Immature natural killer cell (primary cell): ENCODE results near the gene ITPK1. TPM values are rescaled to one million over a fixed set of nuclear protein-coding genes. Genes with fewer than 3 reads are reported as not detected.

Experiments used
- DNase-seq, 3 donors: peaks; one replicate each; pipeline ENCODE4 v3.0.0; 2022; ENCODE audit warnings: mixed read lengths in 1 of 3
- H3K27ac Mint-ChIP-seq, 6 donors: one replicate each; pipeline ENCODE4 v1.8.0; 2020; ENCODE audit warnings: mixed read lengths in 6 of 6, mild to moderate bottlenecking in 5 of 6, inconsistent platforms in 4 of 6, moderate library complexity in 3 of 6
- H3K27me3 Mint-ChIP-seq, 3 donors: one replicate each; pipeline ENCODE4 v1.8.0; 2020 to 2021; ENCODE audit warnings: low read depth in 3 of 3, mild to moderate bottlenecking in 3 of 3, mixed read lengths in 3 of 3, moderate library complexity in 3 of 3, inconsistent platforms in 1 of 3
- H3K36me3 Mint-ChIP-seq, 3 donors: one replicate each; pipeline ENCODE4 v1.8.0; 2020; ENCODE audit warnings: mixed read lengths in 3 of 3, inconsistent platforms in 2 of 3, mild to moderate bottlenecking in 2 of 3
- H3K4me1 Mint-ChIP-seq, 2 donors: one replicate each; pipeline ENCODE4 v1.8.0; 2020; ENCODE audit warnings: inconsistent platforms in 2 of 2, mild to moderate bottlenecking in 2 of 2, mixed read lengths in 2 of 2, moderate library complexity in 1 of 2
- H3K4me3 Mint-ChIP-seq, 5 donors: one replicate each; pipeline ENCODE4 v1.8.0; 2020; ENCODE audit warnings: mild to moderate bottlenecking in 5 of 5, mixed read lengths in 5 of 5, inconsistent platforms in 3 of 5, moderate library complexity in 3 of 5
- H3K9me3 Mint-ChIP-seq, 6 donors: one replicate each; pipeline ENCODE4 v1.8.0; 2020; ENCODE audit warnings: mild to moderate bottlenecking in 6 of 6, mixed read lengths in 6 of 6, inconsistent platforms in 4 of 6, moderate library complexity in 3 of 6
- polyA plus RNA-seq, 3 donors: library from polyadenylated mRNA; unstranded; fragments of 300-500 nt; fragmentation: Illumina TruSeq; gene quantifications; one replicate each; pipeline ENCODE4 v1.2.3, GENCODE V29; 2021

ITPK1 gene
- polyA plus RNA-seq, 3 donors from 2014 or later, result 19.5 to 53.0 (median 21.7) TPM

GRCh38 chr14:93011650-93012325, 103.9 kb downstream of the ITPK1 start:
- H3K4me3 Mint-ChIP-seq, result no peak overlapping the region
- H3K9me3 Mint-ChIP-seq, result no peaks in the 10 kb centered on the region
- peaks cover 0 to 3% (median 0%) of the 10 kb centered on the region in 3 donors for H3K36me3 Mint-ChIP-seq
- H3K4me1 Mint-ChIP-seq, result peaks cover 58 to 61% of the 10 kb centered on the region in 2 donors
- H3K27me3 Mint-ChIP-seq, result peaks cover 0 to 9% (median 0%) of the 10 kb centered on the region in 3 donors
- H3K27ac Mint-ChIP-seq, result peak overlapping the region in 3 of 6 donors; percentile 3 to 72 (median 49)
- no peak for DNase-seq

- Mint-ChIP-seq H3K4me1 (peaks cover 62 to 67% of the 10 kb centered on the region in 2 donors), H3K27me3 (peaks cover 0 to 9% (median 0%) of the 10 kb centered on the region in 3 donors), H3K9me3 (no peaks in the 10 kb centered on the region), H3K36me3 (peaks cover 0 to 3% (median 0%) of the 10 kb centered on the region in 3 donors), H3K4me3 (no peak overlapping the region), H3K27ac (no peak overlapping the region)
- DNase-seq, result no peak
Measured at GRCh38 chr14:93011141-93011529, 104.6 kb downstream of the ITPK1 start.

GRCh38 chr14:93010522-93011140, 105.1 kb downstream of the ITPK1 start:
- DNase-seq, result no peak
- Mint-ChIP-seq H3K36me3 (peaks cover 0 to 3% (median 0%) of the 10 kb centered on the region in 3 donors), H3K4me1 (peaks cover 66 to 72% of the 10 kb centered on the region in 2 donors), H3K27ac (no peak overlapping the region), H3K9me3 (no peaks in the 10 kb centered on the region), H3K4me3 (no peak overlapping the region), H3K27me3 (peaks cover 0 to 9% (median 0%) of the 10 kb centered on the region in 3 donors)

- Mint-ChIP-seq H3K9me3 (no peaks in the 10 kb centered on the region), H3K4me3 (no peak overlapping the region), H3K4me1 (peaks cover 68 to 78% of the 10 kb centered on the region in 2 donors), H3K27ac (peak overlapping the region in 2 of 6 donors; percentile 40 to 49), H3K27me3 (peaks cover 0 to 9% (median 0%) of the 10 kb centered on the region in 3 donors), H3K36me3 (peaks cover 0 to 3% (median 0%) of the 10 kb centered on the region in 3 donors)
- no peak for DNase-seq
Measured at GRCh38 chr14:93010130-93010499, 105.6 kb downstream of the ITPK1 start.

GRCh38 chr14:93009471-93010129, 106.1 kb downstream of the ITPK1 start:
- Mint-ChIP-seq H3K4me1 (peaks cover 68 to 79% of the 10 kb centered on the region in 2 donors), H3K4me3 (no peak overlapping the region), H3K36me3 (no peaks in the 10 kb centered on the region), H3K27me3 (peaks cover 0 to 7% (median 0%) of the 10 kb centered on the region in 3 donors), H3K9me3 (no peaks in the 10 kb centered on the region), H3K27ac (peak overlapping the region in 1 of 6 donors; percentile 55)
- DNase-seq, result no peak

- Mint-ChIP-seq H3K27ac (peak overlapping the region in 4 of 6 donors; percentile 19 to 85 (median 72)), H3K9me3 (no peaks in the 10 kb centered on the region), H3K4me1 (peaks cover 66 to 79% of the 10 kb centered on the region in 2 donors), H3K4me3 (peak overlapping the region in 4 of 5 donors; percentile 10 to 38 (median 22)), H3K27me3 (peaks cover 0 to 4% (median 1%) of the 10 kb centered on the region in 3 donors), H3K36me3 (no peaks in the 10 kb centered on the region)
- no peak for DNase-seq
Measured at GRCh38 chr14:93008381-93008780, 107.3 kb downstream of the ITPK1 start.

GRCh38 chr14:93007225-93007997, 108.3 kb downstream of the ITPK1 start:
- H3K27ac Mint-ChIP-seq, result peak overlapping the region; percentile 29 to 80 (median 58)

GRCh38 chr14:93006567-93007051, 109.1 kb downstream of the ITPK1 start:
- Mint-ChIP-seq H3K36me3 (no peaks in the 10 kb centered on the region), H3K27ac (peak overlapping the region; percentile 29 to 84 (median 66)), H3K4me3 (peak overlapping the region in 3 of 5 donors; percentile 14 to 57 (median 40)), H3K4me1 (peaks cover 63 to 75% of the 10 kb centered on the region in 2 donors), H3K9me3 (no peaks in the 10 kb centered on the region), H3K27me3 (peaks cover 0 to 1% (median 0%) of the 10 kb centered on the region in 3 donors)
- DNase-seq, result peak in 2 of 3 donors; percentile 14 to 15

More at GRCh38 chr14:93007225-93007997, 108.3 kb downstream of the ITPK1 start:
- no peaks in the 10 kb centered on the region for H3K9me3 Mint-ChIP-seq
- peaks cover 70 to 82% of the 10 kb centered on the region in 2 donors for H3K4me1 Mint-ChIP-seq
- H3K36me3 Mint-ChIP-seq, result no peaks in the 10 kb centered on the region
- peaks cover 0 to 4% (median 1%) of the 10 kb centered on the region in 3 donors for H3K27me3 Mint-ChIP-seq
- no peak for DNase-seq
- peak overlapping the region in 1 of 5 donors; percentile 21 for H3K4me3 Mint-ChIP-seq

GRCh38 chr14:93005838-93006237, 109.9 kb downstream of the ITPK1 start:
- peak overlapping the region in 3 of 6 donors; percentile 29 to 83 (median 80) for H3K27ac Mint-ChIP-seq
- no peaks in the 10 kb centered on the region for H3K36me3 Mint-ChIP-seq
- no peak for DNase-seq
- H3K4me1 Mint-ChIP-seq, result peaks cover 63 to 69% of the 10 kb centered on the region in 2 donors
- H3K27me3 Mint-ChIP-seq, result peaks cover 0 to 1% (median 0%) of the 10 kb centered on the region in 3 donors
- no peaks in the 10 kb centered on the region for H3K9me3 Mint-ChIP-seq
- no peak overlapping the region for H3K4me3 Mint-ChIP-seq

- Mint-ChIP-seq H3K27ac (peak overlapping the region in 5 of 6 donors; percentile 19 to 72 (median 65)), H3K36me3 (no peaks in the 10 kb centered on the region), H3K4me1 (peaks cover 63 to 69% of the 10 kb centered on the region in 2 donors), H3K9me3 (no peaks in the 10 kb centered on the region), H3K4me3 (no peak overlapping the region), H3K27me3 (peaks cover 0 to 1% (median 0%) of the 10 kb centered on the region in 3 donors)
- no peak for DNase-seq
Measured at GRCh38 chr14:93005135-93005813, 110.5 kb downstream of the ITPK1 start.

GRCh38 chr14:93004699-93005082, 111.0 kb downstream of the ITPK1 start:
- H3K27me3 Mint-ChIP-seq, result peaks cover 0 to 1% (median 0%) of the 10 kb centered on the region in 3 donors
- H3K4me1 Mint-ChIP-seq, result peaks cover 62 to 69% of the 10 kb centered on the region in 2 donors
- peak overlapping the region in 5 of 6 donors; percentile 38 to 81 (median 70) for H3K27ac Mint-ChIP-seq
- no peaks in the 10 kb centered on the region for H3K9me3 Mint-ChIP-seq
- H3K4me3 Mint-ChIP-seq, result no peak overlapping the region
- no peak for DNase-seq
- no peaks in the 10 kb centered on the region for H3K36me3 Mint-ChIP-seq

- Mint-ChIP-seq H3K27ac (peak overlapping the region; percentile 31 to 81 (median 56)), H3K36me3 (no peaks in the 10 kb centered on the region), H3K4me1 (peaks cover 58 to 69% of the 10 kb centered on the region in 2 donors), H3K4me3 (no peak overlapping the region), H3K27me3 (peaks cover 0 to 1% (median 0%) of the 10 kb centered on the region in 3 donors), H3K9me3 (no peaks in the 10 kb centered on the region)
- DNase-seq, result no peak
Measured at GRCh38 chr14:93003945-93004698, 111.6 kb downstream of the ITPK1 start.
